ENCODE results near the gene TAC1. TPM values are rescaled to one million over a fixed set of nuclear protein-coding genes. Genes with fewer than 3 reads are reported as not detected.

TAC1 gene, protein sequence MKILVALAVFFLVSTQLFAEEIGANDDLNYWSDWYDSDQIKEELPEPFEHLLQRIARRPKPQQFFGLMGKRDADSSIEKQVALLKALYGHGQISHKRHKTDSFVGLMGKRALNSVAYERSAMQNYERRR
- total RNA-seq, result not detected in 2 replicates

GRCh38 chr7:97731736-97732564, at the start of gene TAC1:
Gene TAC1, plus strand, starts transcription at chr7:97732086. Its CDS starts 527 bp downstream, at chr7:97732613.
- CTCF ChIA-PET, result no interaction called here
- intact Hi-C loops (cut with micrococcal nuclease), result no loop called here
- no peak for ATAC-seq (ENCODE audit: low read depth)
- H3K27ac Mint-ChIP-seq, result no peak within 1 kb of the TSS
- H3K27me3 Mint-ChIP-seq, result peaks cover 48% of the 10 kb centered on the region
- no peak for DNase-seq
- POLR2A ChIA-PET, result no interaction called here
- no peak within 1 kb of the TSS for H3K4me3 Mint-ChIP-seq
- H3K9me3 Mint-ChIP-seq, result no peaks in the 10 kb centered on the region
- no peaks in the 10 kb centered on the region for H3K36me3 Mint-ChIP-seq (ENCODE audit: low read depth)
- peaks cover 5% of the 10 kb centered on the region for H3K4me1 Mint-ChIP-seq
- TF ChIP-seq, protein P1, sequence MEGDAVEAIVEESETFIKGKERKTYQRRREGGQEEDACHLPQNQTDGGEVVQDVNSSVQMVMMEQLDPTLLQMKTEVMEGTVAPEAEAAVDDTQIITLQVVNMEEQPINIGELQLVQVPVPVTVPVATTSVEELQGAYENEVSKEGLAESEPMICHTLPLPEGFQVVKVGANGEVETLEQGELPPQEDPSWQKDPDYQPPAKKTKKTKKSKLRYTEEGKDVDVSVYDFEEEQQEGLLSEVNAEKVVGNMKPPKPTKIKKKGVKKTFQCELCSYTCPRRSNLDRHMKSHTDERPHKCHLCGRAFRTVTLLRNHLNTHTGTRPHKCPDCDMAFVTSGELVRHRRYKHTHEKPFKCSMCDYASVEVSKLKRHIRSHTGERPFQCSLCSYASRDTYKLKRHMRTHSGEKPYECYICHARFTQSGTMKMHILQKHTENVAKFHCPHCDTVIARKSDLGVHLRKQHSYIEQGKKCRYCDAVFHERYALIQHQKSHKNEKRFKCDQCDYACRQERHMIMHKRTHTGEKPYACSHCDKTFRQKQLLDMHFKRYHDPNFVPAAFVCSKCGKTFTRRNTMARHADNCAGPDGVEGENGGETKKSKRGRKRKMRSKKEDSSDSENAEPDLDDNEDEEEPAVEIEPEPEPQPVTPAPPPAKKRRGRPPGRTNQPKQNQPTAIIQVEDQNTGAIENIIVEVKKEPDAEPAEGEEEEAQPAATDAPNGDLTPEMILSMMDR (IDR thresholded peaks at IDR 0.05), result no peak

- no peaks in the 10 kb centered on the region for H3K27me3 Mint-ChIP-seq
- H3K27ac Mint-ChIP-seq, result no peak overlapping the region
- POLR2A ChIA-PET, result no interaction called here
- no peaks in the 10 kb centered on the region for H3K36me3 Mint-ChIP-seq (ENCODE audit: low read depth)
- no peak for DNase-seq
- CTCF ChIA-PET, result no interaction called here
- TF ChIP-seq, protein P1 (IDR thresholded peaks at IDR 0.05), result no peak
- intact Hi-C loops (cut with micrococcal nuclease), result no loop called here
- H3K4me3 Mint-ChIP-seq, result no peak overlapping the region
- no peaks in the 10 kb centered on the region for H3K4me1 Mint-ChIP-seq
- H3K9me3 Mint-ChIP-seq, result peaks cover 2% of the 10 kb centered on the region
- no peak for ATAC-seq (ENCODE audit: low read depth)
Measured at GRCh38 chr7:97685952-97686351, 45.9 kb upstream of the TAC1 start.

GRCh38 chr7:97693586-97693985, 38.3 kb upstream of the TAC1 start:
- intact Hi-C loops (cut with micrococcal nuclease), result no loop called here
- no peak for ATAC-seq (ENCODE audit: low read depth)
- Mint-ChIP-seq H3K4me3 (no peak overlapping the region), H3K4me1 (no peaks in the 10 kb centered on the region), H3K27ac (no peak overlapping the region), H3K9me3 (no peaks in the 10 kb centered on the region), H3K27me3 (no peaks in the 10 kb centered on the region), H3K36me3 (ENCODE audit: low read depth) (no peaks in the 10 kb centered on the region)
- TF ChIP-seq, protein P1 (IDR thresholded peaks at IDR 0.05), result no peak
- CTCF ChIA-PET, result no interaction called here
- POLR2A ChIA-PET, result no interaction called here
- DNase-seq, result no peak

DNA sequence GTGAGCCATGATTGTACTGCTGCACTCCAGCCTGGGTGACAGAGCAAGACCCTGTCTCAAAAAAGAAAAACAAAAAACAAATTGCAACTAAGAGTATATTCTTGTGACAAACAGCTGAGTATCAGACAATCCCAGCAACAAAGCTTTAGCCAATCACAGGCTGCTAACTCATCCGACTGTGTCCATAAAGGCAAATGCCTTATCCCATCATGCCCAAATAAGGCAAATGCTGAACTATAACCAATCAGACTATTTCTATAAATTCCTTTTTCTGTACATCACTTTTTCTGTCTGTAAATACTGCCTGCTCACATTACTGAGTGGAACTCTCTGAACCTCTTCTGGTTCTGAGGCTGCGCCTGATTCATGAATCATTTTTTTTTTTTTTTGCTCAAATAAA, 37.5 kb upstream of the TAC1 start:
- intact Hi-C loops (cut with micrococcal nuclease), result no loop called here
- ATAC-seq (ENCODE audit: low read depth) (no peak), DNase-seq (no peak)
- POLR2A ChIA-PET, result no interaction called here
- TF ChIP-seq, protein P1 (IDR thresholded peaks at IDR 0.05), result no peak
- H3K27me3 Mint-ChIP-seq, result no peaks in the 10 kb centered on the region
- CTCF ChIA-PET, result no interaction called here
- no peak overlapping the region for H3K4me3 Mint-ChIP-seq
- no peaks in the 10 kb centered on the region for H3K9me3 Mint-ChIP-seq
- H3K27ac Mint-ChIP-seq, result no peak overlapping the region
- H3K36me3 Mint-ChIP-seq (ENCODE audit: low read depth), result no peaks in the 10 kb centered on the region
- no peaks in the 10 kb centered on the region for H3K4me1 Mint-ChIP-seq

GRCh38 chr7:97697396-97697795, 34.5 kb upstream of the TAC1 start:
- no peaks in the 10 kb centered on the region for H3K36me3 Mint-ChIP-seq (ENCODE audit: low read depth)
- POLR2A ChIA-PET, result no interaction called here
- no peaks in the 10 kb centered on the region for H3K27me3 Mint-ChIP-seq
- no peaks in the 10 kb centered on the region for H3K9me3 Mint-ChIP-seq
- intact Hi-C loops (cut with micrococcal nuclease), result no loop called here
- CTCF ChIA-PET, result no interaction called here
- no peak overlapping the region for H3K27ac Mint-ChIP-seq
- H3K4me1 Mint-ChIP-seq, result no peaks in the 10 kb centered on the region
- H3K4me3 Mint-ChIP-seq, result no peak overlapping the region
- no peak for DNase-seq
- ATAC-seq (ENCODE audit: low read depth), result no peak
- TF ChIP-seq, protein P1 (IDR thresholded peaks at IDR 0.05), result no peak

Data from activated B cell treated with CpG ODN at 0.5 μM for 24 hours (primary cell).